Panc1 (cell line): ENCODE results near the gene RBMS1.

Source experiments
- POLR2AphosphoS5 ChIP-seq: IDR thresholded peaks from 2 replicates; pipeline ENCODE4 v1.6.1; 2012; ENCODE audit warnings: mild to moderate bottlenecking, low read depth, low read length, moderate library complexity
- REST ChIP-seq, 2 experiments: IDR thresholded peaks; 2 replicates each; pipeline ENCODE4 v1.6.1; 2011 to 2012; ENCODE audit warnings: low read depth in 2 of 2, control low read depth in 1 of 2, low read length in 1 of 2, mild to moderate bottlenecking in 1 of 2, moderate library complexity in 1 of 2; ENCODE audit not compliant: insufficient read depth in 1 of 2
- TCF7L2 ChIP-seq: IDR thresholded peaks from 2 replicates; pipeline ENCODE4 v1.6.1; 2011; ENCODE audit warnings: mild to moderate bottlenecking, low read depth, low read length, inconsistent platforms
- TF ChIP-seq, protein P1 (sequence below): fragments of 450-650 bp; IDR thresholded peaks from 2 replicates; pipeline ENCODE4 v1.5.1; 2017; ENCODE audit warnings: mild to moderate bottlenecking

DNA sequence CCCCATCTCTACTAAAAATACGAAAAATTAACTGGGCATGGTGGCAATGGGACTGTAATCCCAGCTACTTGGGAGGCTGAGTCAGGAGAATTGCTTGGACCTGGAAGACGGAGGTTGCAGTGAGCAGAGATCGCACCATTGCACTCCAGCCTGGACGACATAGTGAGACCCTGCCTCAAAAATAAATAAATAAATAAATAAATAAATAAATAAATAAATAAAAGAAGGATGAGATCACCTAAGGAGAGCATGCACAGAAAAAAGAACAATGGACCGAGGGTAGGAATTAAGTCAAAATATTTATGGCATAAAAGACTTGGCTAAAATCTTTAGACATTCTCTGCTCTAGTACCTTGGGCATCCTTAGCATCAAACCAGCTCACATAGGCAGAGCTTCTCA lies 8.9 kb upstream of the RBMS1 start:
- no peak for TF ChIP-seq REST (IDR thresholded peaks at IDR 0.05; ENCODE audit: insufficient read depth in 1 of 2, low read depth in 2 of 2, low read length in 1 of 2)
- TF ChIP-seq POLR2AphosphoS5 = no peak
- TF ChIP-seq, protein P1, sequence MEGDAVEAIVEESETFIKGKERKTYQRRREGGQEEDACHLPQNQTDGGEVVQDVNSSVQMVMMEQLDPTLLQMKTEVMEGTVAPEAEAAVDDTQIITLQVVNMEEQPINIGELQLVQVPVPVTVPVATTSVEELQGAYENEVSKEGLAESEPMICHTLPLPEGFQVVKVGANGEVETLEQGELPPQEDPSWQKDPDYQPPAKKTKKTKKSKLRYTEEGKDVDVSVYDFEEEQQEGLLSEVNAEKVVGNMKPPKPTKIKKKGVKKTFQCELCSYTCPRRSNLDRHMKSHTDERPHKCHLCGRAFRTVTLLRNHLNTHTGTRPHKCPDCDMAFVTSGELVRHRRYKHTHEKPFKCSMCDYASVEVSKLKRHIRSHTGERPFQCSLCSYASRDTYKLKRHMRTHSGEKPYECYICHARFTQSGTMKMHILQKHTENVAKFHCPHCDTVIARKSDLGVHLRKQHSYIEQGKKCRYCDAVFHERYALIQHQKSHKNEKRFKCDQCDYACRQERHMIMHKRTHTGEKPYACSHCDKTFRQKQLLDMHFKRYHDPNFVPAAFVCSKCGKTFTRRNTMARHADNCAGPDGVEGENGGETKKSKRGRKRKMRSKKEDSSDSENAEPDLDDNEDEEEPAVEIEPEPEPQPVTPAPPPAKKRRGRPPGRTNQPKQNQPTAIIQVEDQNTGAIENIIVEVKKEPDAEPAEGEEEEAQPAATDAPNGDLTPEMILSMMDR = no peak
- no peak for TF ChIP-seq TCF7L2
